ENCODE measurements around the gene D2HGDH. TPM values are rescaled to one million over a fixed set of nuclear protein-coding genes. Genes with fewer than 3 reads are reported as not detected.

The D2HGDH gene
- total and polyA plus RNA-seq, 2 of the 13 experiments (the other 11 are each of a cell fraction or from before 2014, with no cell fraction given) = 19.2 to 20.3 TPM

- TF ChIP-seq KAT8 (CRISPR knock-in tag; IDR thresholded peaks at IDR 0.05) = no peak; the same call in 1 of the 2 replicates
- no peak; the same call in 1 of the 2 replicates for TF ChIP-seq ZNF616 (CRISPR knock-in tag; IDR thresholded peaks at IDR 0.05; ENCODE audit: low read depth)
- no peak for TF ChIP-seq BATF2 (CRISPR knock-in tag; IDR thresholded peaks at IDR 0.05)
- TF ChIP-seq AFF4 (CRISPR knock-in tag; IDR thresholded peaks at IDR 0.05) = no peak
- TF ChIP-seq MAFK (conservative IDR thresholded peaks at IDR 0.05 in 1 of 2, IDR thresholded peaks at IDR 0.05 in 1 of 2; ENCODE audit: low read length in 2 of 2) = no peak
- no peak for TF ChIP-seq ZNF331 (CRISPR knock-in tag; IDR thresholded peaks at IDR 0.05)
- no peak for TF ChIP-seq KLF16 (CRISPR knock-in tag; IDR thresholded peaks at IDR 0.05)
- peak; percentile 16; the same call in 1 of the 2 replicates for TF ChIP-seq ZNF792 (CRISPR knock-in tag; IDR thresholded peaks at IDR 0.05)
- TF ChIP-seq NR2F1 (CRISPR knock-in tag; IDR thresholded peaks at IDR 0.05) = no peak
- TF ChIP-seq ZNF468 (CRISPR knock-in tag; IDR thresholded peaks at IDR 0.05) = no peak
- no peak for TF ChIP-seq PAX8 (CRISPR knock-in tag; IDR thresholded peaks at IDR 0.05; ENCODE audit: borderline replicate concordance)
- TF ChIP-seq MIER3 (CRISPR knock-in tag; IDR thresholded peaks at IDR 0.05; ENCODE audit: borderline replicate concordance) = no peak
- TF ChIP-seq MBNL3 (CRISPR knock-in tag; conservative IDR thresholded peaks at IDR 0.05) = no peak
- peak; percentile 65; the same call in 1 of the 2 replicates for TF ChIP-seq ZNF138 (CRISPR knock-in tag; IDR thresholded peaks at IDR 0.05; ENCODE audit: low read depth)
- peak; percentile 99 for TF ChIP-seq ZNF777 (CRISPR knock-in tag; IDR thresholded peaks at IDR 0.05)
- no peak for TF ChIP-seq MIER2 (CRISPR knock-in tag; IDR thresholded peaks at IDR 0.05)
- TF ChIP-seq ZFP91 (CRISPR knock-in tag; IDR thresholded peaks at IDR 0.05; ENCODE audit: borderline replicate concordance) = no peak
- no peak for TF ChIP-seq ZNF567 (CRISPR knock-in tag; IDR thresholded peaks at IDR 0.05; ENCODE audit: borderline replicate concordance)
- no peak for TF ChIP-seq EZH2 (conservative IDR thresholded peaks at IDR 0.05; ENCODE audit: low read depth, low read length)
- no peak for TF ChIP-seq IRF2 (CRISPR knock-in tag; IDR thresholded peaks at IDR 0.05)
Observed at GRCh38 chr2:241734208-241734466, 293 bp upstream of the D2HGDH start (continued).

Measured in HepG2 (cell line).